Ishikawa (cell line): ENCODE results near the gene CCDC57.

Experiments used
- CEBPB ChIP-seq: IDR thresholded peaks from 2 replicates; pipeline ENCODE4 v1.6.1; 2012
- CREB1 ChIP-seq: IDR thresholded peaks from 2 replicates; pipeline ENCODE4 v1.6.1; 2012; ENCODE audit warnings: low read depth
- EGR1 ChIP-seq: IDR thresholded peaks from 2 replicates; pipeline ENCODE4 v1.6.1; 2012
- EP300 ChIP-seq: IDR thresholded peaks from 2 replicates; pipeline ENCODE4 v1.6.1; 2012; ENCODE audit warnings: borderline replicate concordance
- FOXM1 ChIP-seq: IDR thresholded peaks from 2 replicates; pipeline ENCODE4 v1.6.1; 2012; ENCODE audit warnings: low read depth, borderline replicate concordance
- MAX ChIP-seq: IDR thresholded peaks from 2 replicates; pipeline ENCODE4 v1.6.1; 2012
- NFIC ChIP-seq: IDR thresholded peaks from 2 replicates; pipeline ENCODE4 v1.6.1; 2012
- RAD21 ChIP-seq: IDR thresholded peaks from 2 replicates; pipeline ENCODE4 v1.6.1; 2012; ENCODE audit warnings: low read depth
- REST ChIP-seq: IDR thresholded peaks from 2 replicates; pipeline ENCODE4 v1.6.1; 2012; ENCODE audit warnings: low read depth, mild to moderate bottlenecking
- TAF1 ChIP-seq: IDR thresholded peaks from 2 replicates; pipeline ENCODE4 v1.6.1; 2012; ENCODE audit warnings: low read depth, mild to moderate bottlenecking
- TCF12 ChIP-seq: IDR thresholded peaks from 2 replicates; pipeline ENCODE4 v1.6.1; 2012; ENCODE audit warnings: low read depth
- TEAD4 ChIP-seq: IDR thresholded peaks from 2 replicates; pipeline ENCODE4 v1.6.1; 2012
- USF1 ChIP-seq: IDR thresholded peaks from 2 replicates; pipeline ENCODE4 v1.6.1; 2012
- YY1 ChIP-seq: IDR thresholded peaks from 2 replicates; pipeline ENCODE4 v1.6.1; 2012; ENCODE audit warnings: low read depth
- ZBTB7A ChIP-seq: IDR thresholded peaks from 2 replicates; pipeline ENCODE4 v1.6.1; 2012; ENCODE audit warnings: low read depth

Gene CCDC57

GRCh38 chr17:82127704-82128103, 84.9 kb downstream of the CCDC57 start:
- TF ChIP-seq CREB1, result no peak
- TF ChIP-seq TAF1, result no peak
- TF ChIP-seq EGR1, result no peak
- TF ChIP-seq EP300, result no peak
- no peak for TF ChIP-seq TCF12
- no peak for TF ChIP-seq YY1
- TF ChIP-seq REST, result no peak
- TF ChIP-seq FOXM1, result no peak
- no peak for TF ChIP-seq USF1
- no peak for TF ChIP-seq TEAD4

- TF ChIP-seq ZBTB7A (no peak), USF1 (no peak)
Measured at GRCh38 chr17:82127315-82127595, 85.4 kb downstream of the CCDC57 start.

DNA sequence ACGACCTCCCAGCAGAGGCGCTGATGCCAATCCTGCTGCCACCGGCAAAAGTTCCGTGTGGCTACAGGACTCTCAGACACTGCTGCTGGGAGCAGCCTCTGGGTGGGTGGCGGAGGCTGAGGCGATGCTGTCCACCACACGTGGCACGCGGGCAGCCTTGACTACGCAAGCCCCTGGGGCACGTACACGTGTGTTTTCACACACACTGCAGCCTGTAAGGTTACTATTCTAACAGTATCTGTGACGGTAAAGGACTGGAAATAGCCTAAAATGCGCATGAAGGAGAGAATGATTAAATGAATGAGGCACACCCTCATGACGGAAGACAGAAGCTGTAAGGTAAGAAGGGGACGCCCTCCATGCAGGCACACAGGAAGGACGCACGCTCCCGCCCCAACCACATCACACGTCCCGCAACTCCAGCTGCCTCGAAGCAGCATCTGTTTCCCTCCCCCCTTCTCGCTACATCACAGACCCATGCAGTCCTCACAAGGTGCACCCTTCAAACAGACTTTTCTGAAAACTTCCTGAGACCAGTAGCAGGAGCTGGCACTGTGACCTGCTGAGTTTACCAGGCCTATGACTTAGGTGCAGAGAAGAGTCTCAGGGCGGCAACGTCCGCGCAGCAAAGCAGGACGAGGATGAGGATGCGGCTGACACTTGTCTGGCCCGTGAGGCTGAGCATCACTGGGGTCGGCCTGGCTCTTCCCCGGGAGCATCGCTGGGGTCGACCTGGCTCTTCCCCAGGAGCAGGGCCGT, 85.9 kb downstream of the CCDC57 start:
- TF ChIP-seq REST, result no peak
- TF ChIP-seq MAX, result no peak
- no peak for TF ChIP-seq TAF1
- TF ChIP-seq TEAD4, result no peak
- TF ChIP-seq EP300, result no peak
- TF ChIP-seq NFIC, result no peak
- no peak for TF ChIP-seq RAD21
- TF ChIP-seq ZBTB7A, result no peak

- TF ChIP-seq MAX (no peak), TCF12 (no peak), REST (no peak), ZBTB7A (no peak), YY1 (no peak)
Measured at GRCh38 chr17:82124101-82124500, 88.5 kb downstream of the CCDC57 start.

GRCh38 chr17:82121660-82122629, 90.7 kb downstream of the CCDC57 start:
- no peak for TF ChIP-seq TAF1
- no peak for TF ChIP-seq EP300
- TF ChIP-seq REST, result no peak
- no peak for TF ChIP-seq ZBTB7A
- TF ChIP-seq TEAD4, result no peak
- no peak for TF ChIP-seq TCF12
- no peak for TF ChIP-seq CREB1
- TF ChIP-seq MAX, result no peak
- TF ChIP-seq USF1, result no peak
- TF ChIP-seq YY1, result no peak
- TF ChIP-seq NFIC, result no peak
- no peak for TF ChIP-seq RAD21
- TF ChIP-seq FOXM1, result no peak
- TF ChIP-seq EGR1, result no peak
- no peak for TF ChIP-seq CEBPB
